ENCODE measurements around the gene TKT.

Gene TKT

DNA sequence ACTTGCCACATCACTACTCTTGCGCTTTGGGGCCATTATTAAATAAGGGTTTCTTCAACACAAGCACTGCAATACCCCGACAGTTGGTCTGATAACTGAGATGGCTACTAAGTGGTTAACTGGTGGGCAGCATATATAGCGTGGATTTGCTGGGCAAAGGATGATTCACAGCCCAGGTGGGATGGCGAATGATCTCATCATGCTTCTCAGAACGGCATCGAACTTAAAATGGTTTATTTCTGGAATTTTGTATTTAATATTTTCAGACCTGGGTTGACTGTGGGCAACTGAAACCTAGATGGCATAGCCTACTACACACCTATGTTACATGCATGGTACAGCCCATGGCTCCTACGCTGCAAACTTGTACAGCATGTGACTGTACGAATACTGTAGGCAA, 26.8 kb upstream of the TKT start:
- TF ChIP-seq, protein P1, sequence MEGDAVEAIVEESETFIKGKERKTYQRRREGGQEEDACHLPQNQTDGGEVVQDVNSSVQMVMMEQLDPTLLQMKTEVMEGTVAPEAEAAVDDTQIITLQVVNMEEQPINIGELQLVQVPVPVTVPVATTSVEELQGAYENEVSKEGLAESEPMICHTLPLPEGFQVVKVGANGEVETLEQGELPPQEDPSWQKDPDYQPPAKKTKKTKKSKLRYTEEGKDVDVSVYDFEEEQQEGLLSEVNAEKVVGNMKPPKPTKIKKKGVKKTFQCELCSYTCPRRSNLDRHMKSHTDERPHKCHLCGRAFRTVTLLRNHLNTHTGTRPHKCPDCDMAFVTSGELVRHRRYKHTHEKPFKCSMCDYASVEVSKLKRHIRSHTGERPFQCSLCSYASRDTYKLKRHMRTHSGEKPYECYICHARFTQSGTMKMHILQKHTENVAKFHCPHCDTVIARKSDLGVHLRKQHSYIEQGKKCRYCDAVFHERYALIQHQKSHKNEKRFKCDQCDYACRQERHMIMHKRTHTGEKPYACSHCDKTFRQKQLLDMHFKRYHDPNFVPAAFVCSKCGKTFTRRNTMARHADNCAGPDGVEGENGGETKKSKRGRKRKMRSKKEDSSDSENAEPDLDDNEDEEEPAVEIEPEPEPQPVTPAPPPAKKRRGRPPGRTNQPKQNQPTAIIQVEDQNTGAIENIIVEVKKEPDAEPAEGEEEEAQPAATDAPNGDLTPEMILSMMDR (IDR thresholded peaks at IDR 0.05; ENCODE audit: insufficient read depth, low read length) = no peak
- TF ChIP-seq SPI1 (IDR thresholded peaks at IDR 0.05; ENCODE audit: borderline replicate concordance, low read depth) (no peak), POLR2AphosphoS5 (IDR thresholded peaks at IDR 0.05; ENCODE audit: low read depth) (no peak)
- no peaks in the 10 kb centered on the region for H3K27me3 ChIP-seq (ENCODE audit: insufficient read depth, poor library complexity, severe bottlenecking)
- H3K27ac ChIP-seq (replicated peaks) = no peak overlapping the region
- DNase-seq (ENCODE audit: low read depth in 1 of 2, low spot score in 1 of 2) = no peak
- H3K4me3 ChIP-seq (replicated peaks; ENCODE audit: insufficient read depth, low read length) = no peak overlapping the region

- no peak overlapping the region for H3K4me3 ChIP-seq (replicated peaks; ENCODE audit: insufficient read depth, low read length)
- TF ChIP-seq GABPA (IDR thresholded peaks at IDR 0.05; ENCODE audit: low read depth) = no peak
- TF ChIP-seq REST (IDR thresholded peaks at IDR 0.05; ENCODE audit: insufficient replicate concordance, low read depth) = no peak
- no peak for TF ChIP-seq POLR2AphosphoS5 (IDR thresholded peaks at IDR 0.05; ENCODE audit: low read depth)
- no peak for TF ChIP-seq SPI1 (IDR thresholded peaks at IDR 0.05; ENCODE audit: borderline replicate concordance, low read depth)
- TF ChIP-seq, protein P1 (IDR thresholded peaks at IDR 0.05; ENCODE audit: insufficient read depth, low read length) = no peak
- no peak overlapping the region for H3K27ac ChIP-seq (replicated peaks)
- H3K27me3 ChIP-seq (ENCODE audit: insufficient read depth, poor library complexity, severe bottlenecking) = no peaks in the 10 kb centered on the region
- DNase-seq (ENCODE audit: low read depth in 1 of 2, low spot score in 1 of 2) = no peak
These were observed 22.8 kb upstream of the TKT start for GRCh38 chr3:53278667-53279066.

GRCh38 chr3:53274938-53275605, 19.2 kb upstream of the TKT start:
- no peak overlapping the region for H3K4me3 ChIP-seq (replicated peaks; ENCODE audit: insufficient read depth, low read length)
- H3K27me3 ChIP-seq (ENCODE audit: insufficient read depth, poor library complexity, severe bottlenecking) = no peaks in the 10 kb centered on the region
- no peak overlapping the region for H3K27ac ChIP-seq (replicated peaks)
- DNase-seq (ENCODE audit: low read depth in 1 of 2, low spot score in 1 of 2) = no peak
- TF ChIP-seq SPI1 (IDR thresholded peaks at IDR 0.05; ENCODE audit: borderline replicate concordance, low read depth) (no peak), GABPA (IDR thresholded peaks at IDR 0.05; ENCODE audit: low read depth) (no peak), REST (IDR thresholded peaks at IDR 0.05; ENCODE audit: insufficient replicate concordance, low read depth) (no peak), POLR2AphosphoS5 (IDR thresholded peaks at IDR 0.05; ENCODE audit: low read depth) (no peak)
- TF ChIP-seq, protein P1 (IDR thresholded peaks at IDR 0.05; ENCODE audit: insufficient read depth, low read length) = no peak

All from HL-60 (cell line).